Neural progenitor cell (in vitro differentiated cells): ENCODE measurements around the gene SHOC2. TPM values are rescaled to one million over a fixed set of nuclear protein-coding genes. Genes with fewer than 3 reads are reported as not detected.

ENCODE experiments used
- DNase-seq: peaks from one replicate; pipeline ENCODE4 v3.0.0-alpha.2; 2016; ENCODE audit warnings: low spot score
- H2AFZ ChIP-seq: fragments of 200-600 bp; sonication (generic); replicated peaks from 2 replicates; pipeline ENCODE4 v1.6.1; 2016; ENCODE audit warnings: antibody characterized with exemption
- H3F3A ChIP-seq: fragments of 200-600 bp; sonication (generic); 2 replicates; pipeline ENCODE4 v1.6.1; 2016; ENCODE audit warnings: antibody characterized with exemption, low read depth
- H3K27ac ChIP-seq: fragments of 200-600 bp; sonication (generic); 2 replicates; pipeline ENCODE4 v1.5.1; 2016; ENCODE audit warnings: mild to moderate bottlenecking
- H3K27me3 ChIP-seq: fragments of 200-600 bp; sonication (generic); 2 replicates; pipeline ENCODE4 v1.6.1; 2016; ENCODE audit warnings: mild to moderate bottlenecking, moderate library complexity
- H3K36me3 ChIP-seq: fragments of 200-600 bp; sonication (generic); 2 replicates; pipeline ENCODE4 v1.5.1; 2016
- H3K4me1 ChIP-seq: fragments of 200-600 bp; sonication (generic); 2 replicates; pipeline ENCODE4 v1.6.1; 2016; ENCODE audit warnings: mixed run types
- H3K4me2 ChIP-seq: fragments of 200-600 bp; sonication (generic); 2 replicates; pipeline ENCODE4 v1.6.1; 2016
- H3K4me3 ChIP-seq: fragments of 200-600 bp; sonication (generic); 2 replicates; pipeline ENCODE4 v1.5.1; 2016
- H3K79me2 ChIP-seq: fragments of 200-600 bp; sonication (generic); 2 replicates; pipeline ENCODE4 v1.6.1; 2016; ENCODE audit warnings: low read depth
- H3K9ac ChIP-seq: fragments of 200-600 bp; sonication (generic); 2 replicates; pipeline ENCODE4 v1.6.1; 2016
- H3K9me3 ChIP-seq: fragments of 200-600 bp; sonication (generic); 2 replicates; pipeline ENCODE4 v1.5.1; 2016; ENCODE audit warnings: low read depth
- H4K20me1 ChIP-seq: fragments of 200-600 bp; sonication (generic); 2 replicates; pipeline ENCODE4 v1.6.1; 2016; ENCODE audit warnings: low read depth
- H3K27ac Mint-ChIP-seq: 3 replicates; pipeline ENCODE4 v1.8.0; 2021; ENCODE audit warnings: mixed read lengths
- H3K27me3 Mint-ChIP-seq: 2 replicates; pipeline ENCODE4 v1.8.0; 2022; ENCODE audit warnings: low read depth, mild to moderate bottlenecking, inconsistent platforms, moderate library complexity, mixed read lengths; ENCODE audit not compliant: insufficient read depth
- H3K36me3 Mint-ChIP-seq: 3 replicates; pipeline ENCODE4 v1.8.0; 2021; ENCODE audit warnings: mixed read lengths
- H3K4me1 Mint-ChIP-seq: 3 replicates; pipeline ENCODE4 v1.8.0; 2021; ENCODE audit warnings: mixed read lengths
- H3K4me3 Mint-ChIP-seq: 3 replicates; pipeline ENCODE4 v1.8.0; 2021; ENCODE audit warnings: mild to moderate bottlenecking, moderate library complexity, mixed read lengths
- H3K9me3 Mint-ChIP-seq: 3 replicates; pipeline ENCODE4 v1.8.0; 2020; ENCODE audit warnings: mixed read lengths
- CTCF ChIP-seq: fragments of 200-600 bp; sonication (generic); IDR thresholded peaks from 2 replicates; pipeline ENCODE4 v1.5.1; 2017; ENCODE audit warnings: antibody characterized with exemption, mild to moderate bottlenecking
- EZH2 ChIP-seq: fragments of 200-600 bp; sonication (generic); IDR thresholded peaks from 2 replicates; pipeline ENCODE4 v1.6.1; 2017; ENCODE audit warnings: antibody characterized with exemption, mild to moderate bottlenecking, moderate library complexity
- EZH2phosphoT487 ChIP-seq: fragments of 200-600 bp; sonication (generic); IDR thresholded peaks from 2 replicates; pipeline ENCODE4 v1.6.1; 2017; ENCODE audit warnings: antibody characterized with exemption
- total RNA-seq: library from RNA; depleted of rRNA; stranded (reverse); fragments of >200 nt; gene quantifications from 2 replicates; pipeline ENCODE4 v1.2.3, GENCODE V29; 2015; ENCODE audit warnings: low replicate concordance

The SHOC2 gene
- total RNA-seq, 1 donor from 2014 or later = 54.9 TPM

GRCh38 chr10:110900983-110901382 lies 18.4 kb upstream of the SHOC2 start:
- Histone ChIP-seq H3K4me3 (no peak overlapping the region), H3K27ac (no peak overlapping the region), H4K20me1 (peaks cover 6% of the 10 kb centered on the region), H3K9ac (no peak overlapping the region), H3K4me2 (no peak overlapping the region), H3K9me3 (no peaks in the 10 kb centered on the region), H3K4me1 (peaks cover 22% of the 10 kb centered on the region), H3F3A (peaks cover 5% of the 10 kb centered on the region), H3K79me2 (no peaks in the 10 kb centered on the region), H3K27me3 (no peaks in the 10 kb centered on the region), H3K36me3 (peaks cover 20% of the 10 kb centered on the region), H2AFZ (no peak overlapping the region)
- no peak for DNase-seq
- TF ChIP-seq EZH2phosphoT487 = no peak
- Mint-ChIP-seq H3K4me3 (no peak overlapping the region), H3K36me3 (peaks cover 14% of the 10 kb centered on the region), H3K9me3 (no peaks in the 10 kb centered on the region), H3K4me1 (no peaks in the 10 kb centered on the region), H3K27me3 (no peaks in the 10 kb centered on the region), H3K27ac (no peak overlapping the region)

- Mint-ChIP-seq H3K9me3 (no peaks in the 10 kb centered on the region), H3K27ac (no peak overlapping the region), H3K4me1 (no peaks in the 10 kb centered on the region), H3K27me3 (no peaks in the 10 kb centered on the region), H3K36me3 (peaks cover 13% of the 10 kb centered on the region), H3K4me3 (no peak overlapping the region)
- Histone ChIP-seq H3K27me3 (no peaks in the 10 kb centered on the region), H3K4me1 (peaks cover 22% of the 10 kb centered on the region), H3K79me2 (no peaks in the 10 kb centered on the region), H3K9ac (no peak overlapping the region), H3K4me3 (no peak overlapping the region), H3K27ac (no peak overlapping the region), H3K36me3 (peaks cover 20% of the 10 kb centered on the region), H3F3A (peaks cover 5% of the 10 kb centered on the region), H3K4me2 (no peak overlapping the region), H4K20me1 (peaks cover 6% of the 10 kb centered on the region), H2AFZ (no peak overlapping the region), H3K9me3 (no peaks in the 10 kb centered on the region)
- TF ChIP-seq EZH2 (no peak), EZH2phosphoT487 (no peak), CTCF (no peak)
- no peak for DNase-seq
Measured at GRCh38 chr10:110901954-110902819, 17.2 kb upstream of the SHOC2 start.

GRCh38 chr10:110903280-110904278 lies 15.8 kb upstream of the SHOC2 start:
- Histone ChIP-seq H3F3A (peaks cover 5% of the 10 kb centered on the region), H3K27me3 (no peaks in the 10 kb centered on the region), H3K4me3 (no peak overlapping the region), H3K4me2 (no peak overlapping the region), H3K9ac (no peak overlapping the region), H4K20me1 (peaks cover 6% of the 10 kb centered on the region), H3K4me1 (peaks cover 22% of the 10 kb centered on the region), H3K79me2 (no peaks in the 10 kb centered on the region), H3K36me3 (peaks cover 16% of the 10 kb centered on the region), H3K9me3 (no peaks in the 10 kb centered on the region), H3K27ac (no peak overlapping the region), H2AFZ (no peak overlapping the region)
- no peak overlapping the region for H3K4me3 Mint-ChIP-seq
- H3K27ac Mint-ChIP-seq = no peak overlapping the region
- no peaks in the 10 kb centered on the region for H3K27me3 Mint-ChIP-seq
- H3K9me3 Mint-ChIP-seq = no peaks in the 10 kb centered on the region
- H3K36me3 Mint-ChIP-seq = peaks cover 13% of the 10 kb centered on the region
- TF ChIP-seq EZH2phosphoT487 = no peak
- TF ChIP-seq EZH2 = no peak
- no peak for TF ChIP-seq CTCF
- H3K4me1 Mint-ChIP-seq = no peaks in the 10 kb centered on the region
- no peak for DNase-seq
